Neural progenitor cell (in vitro differentiated cells): ENCODE measurements around the gene SLC9C2. TPM values are rescaled to one million over a fixed set of nuclear protein-coding genes. Genes with fewer than 3 reads are reported as not detected.

Source experiments
- DNase-seq: peaks from one replicate; pipeline ENCODE4 v3.0.0-alpha.2; 2016; ENCODE audit warnings: low spot score
- H2AFZ ChIP-seq: fragments of 200-600 bp; sonication (generic); replicated peaks from 2 replicates; pipeline ENCODE4 v1.6.1; 2016; ENCODE audit warnings: antibody characterized with exemption
- H3F3A ChIP-seq: fragments of 200-600 bp; sonication (generic); 2 replicates; pipeline ENCODE4 v1.6.1; 2016; ENCODE audit warnings: antibody characterized with exemption, low read depth
- H3K27ac ChIP-seq: fragments of 200-600 bp; sonication (generic); 2 replicates; pipeline ENCODE4 v1.5.1; 2016; ENCODE audit warnings: mild to moderate bottlenecking
- H3K27me3 ChIP-seq: fragments of 200-600 bp; sonication (generic); 2 replicates; pipeline ENCODE4 v1.6.1; 2016; ENCODE audit warnings: mild to moderate bottlenecking, moderate library complexity
- H3K36me3 ChIP-seq: fragments of 200-600 bp; sonication (generic); 2 replicates; pipeline ENCODE4 v1.5.1; 2016
- H3K4me1 ChIP-seq: fragments of 200-600 bp; sonication (generic); 2 replicates; pipeline ENCODE4 v1.6.1; 2016; ENCODE audit warnings: mixed run types
- H3K4me2 ChIP-seq: fragments of 200-600 bp; sonication (generic); 2 replicates; pipeline ENCODE4 v1.6.1; 2016
- H3K4me3 ChIP-seq: fragments of 200-600 bp; sonication (generic); 2 replicates; pipeline ENCODE4 v1.5.1; 2016
- H3K79me2 ChIP-seq: fragments of 200-600 bp; sonication (generic); 2 replicates; pipeline ENCODE4 v1.6.1; 2016; ENCODE audit warnings: low read depth
- H3K9ac ChIP-seq: fragments of 200-600 bp; sonication (generic); 2 replicates; pipeline ENCODE4 v1.6.1; 2016
- H3K9me3 ChIP-seq: fragments of 200-600 bp; sonication (generic); 2 replicates; pipeline ENCODE4 v1.5.1; 2016; ENCODE audit warnings: low read depth
- H4K20me1 ChIP-seq: fragments of 200-600 bp; sonication (generic); 2 replicates; pipeline ENCODE4 v1.6.1; 2016; ENCODE audit warnings: low read depth
- H3K27ac Mint-ChIP-seq: 3 replicates; pipeline ENCODE4 v1.8.0; 2021; ENCODE audit warnings: mixed read lengths
- H3K27me3 Mint-ChIP-seq: 2 replicates; pipeline ENCODE4 v1.8.0; 2022; ENCODE audit warnings: low read depth, mild to moderate bottlenecking, inconsistent platforms, moderate library complexity, mixed read lengths; ENCODE audit not compliant: insufficient read depth
- H3K36me3 Mint-ChIP-seq: 3 replicates; pipeline ENCODE4 v1.8.0; 2021; ENCODE audit warnings: mixed read lengths
- H3K4me1 Mint-ChIP-seq: 3 replicates; pipeline ENCODE4 v1.8.0; 2021; ENCODE audit warnings: mixed read lengths
- H3K4me3 Mint-ChIP-seq: 3 replicates; pipeline ENCODE4 v1.8.0; 2021; ENCODE audit warnings: mild to moderate bottlenecking, moderate library complexity, mixed read lengths
- H3K9me3 Mint-ChIP-seq: 3 replicates; pipeline ENCODE4 v1.8.0; 2020; ENCODE audit warnings: mixed read lengths
- EZH2 ChIP-seq: fragments of 200-600 bp; sonication (generic); IDR thresholded peaks from 2 replicates; pipeline ENCODE4 v1.6.1; 2017; ENCODE audit warnings: antibody characterized with exemption, mild to moderate bottlenecking, moderate library complexity
- EZH2phosphoT487 ChIP-seq: fragments of 200-600 bp; sonication (generic); IDR thresholded peaks from 2 replicates; pipeline ENCODE4 v1.6.1; 2017; ENCODE audit warnings: antibody characterized with exemption
- total RNA-seq: library from RNA; depleted of rRNA; stranded (reverse); fragments of >200 nt; gene quantifications from 2 replicates; pipeline ENCODE4 v1.2.3, GENCODE V29; 2015; ENCODE audit warnings: low replicate concordance
- TF ChIP-seq, protein P1 (sequence below): fragments of 200-600 bp; sonication (generic); IDR thresholded peaks from 2 replicates; pipeline ENCODE4 v1.5.1; 2017; ENCODE audit warnings: antibody characterized with exemption, mild to moderate bottlenecking

Gene SLC9C2
- total RNA-seq, 1 donor from 2014 or later: not detected

- peaks cover 15% of the 10 kb centered on the region for H3K36me3 Mint-ChIP-seq
- Histone ChIP-seq H2AFZ (no peak overlapping the region), H3K27ac (no peak overlapping the region), H4K20me1 (peaks cover 15% of the 10 kb centered on the region), H3F3A (peaks cover 4% of the 10 kb centered on the region), H3K9ac (no peak overlapping the region), H3K4me2 (peak overlapping the region; percentile 93), H3K9me3 (peaks cover 7% of the 10 kb centered on the region), H3K4me3 (no peak overlapping the region), H3K4me1 (peaks cover 25% of the 10 kb centered on the region), H3K36me3 (no peaks in the 10 kb centered on the region), H3K79me2 (peaks cover 37% of the 10 kb centered on the region), H3K27me3 (no peaks in the 10 kb centered on the region)
- no peak overlapping the region for H3K27ac Mint-ChIP-seq
- H3K4me1 Mint-ChIP-seq: peaks cover 23% of the 10 kb centered on the region
- no peaks in the 10 kb centered on the region for H3K27me3 Mint-ChIP-seq
- no peak for DNase-seq
- H3K4me3 Mint-ChIP-seq: no peak overlapping the region
- no peak for TF ChIP-seq EZH2phosphoT487
- TF ChIP-seq, protein P1, sequence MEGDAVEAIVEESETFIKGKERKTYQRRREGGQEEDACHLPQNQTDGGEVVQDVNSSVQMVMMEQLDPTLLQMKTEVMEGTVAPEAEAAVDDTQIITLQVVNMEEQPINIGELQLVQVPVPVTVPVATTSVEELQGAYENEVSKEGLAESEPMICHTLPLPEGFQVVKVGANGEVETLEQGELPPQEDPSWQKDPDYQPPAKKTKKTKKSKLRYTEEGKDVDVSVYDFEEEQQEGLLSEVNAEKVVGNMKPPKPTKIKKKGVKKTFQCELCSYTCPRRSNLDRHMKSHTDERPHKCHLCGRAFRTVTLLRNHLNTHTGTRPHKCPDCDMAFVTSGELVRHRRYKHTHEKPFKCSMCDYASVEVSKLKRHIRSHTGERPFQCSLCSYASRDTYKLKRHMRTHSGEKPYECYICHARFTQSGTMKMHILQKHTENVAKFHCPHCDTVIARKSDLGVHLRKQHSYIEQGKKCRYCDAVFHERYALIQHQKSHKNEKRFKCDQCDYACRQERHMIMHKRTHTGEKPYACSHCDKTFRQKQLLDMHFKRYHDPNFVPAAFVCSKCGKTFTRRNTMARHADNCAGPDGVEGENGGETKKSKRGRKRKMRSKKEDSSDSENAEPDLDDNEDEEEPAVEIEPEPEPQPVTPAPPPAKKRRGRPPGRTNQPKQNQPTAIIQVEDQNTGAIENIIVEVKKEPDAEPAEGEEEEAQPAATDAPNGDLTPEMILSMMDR: no peak
- TF ChIP-seq EZH2: no peak
- peaks cover 21% of the 10 kb centered on the region for H3K9me3 Mint-ChIP-seq
Measured at GRCh38 chr1:173474097-173474779, 128.6 kb downstream of the SLC9C2 start.

DNA sequence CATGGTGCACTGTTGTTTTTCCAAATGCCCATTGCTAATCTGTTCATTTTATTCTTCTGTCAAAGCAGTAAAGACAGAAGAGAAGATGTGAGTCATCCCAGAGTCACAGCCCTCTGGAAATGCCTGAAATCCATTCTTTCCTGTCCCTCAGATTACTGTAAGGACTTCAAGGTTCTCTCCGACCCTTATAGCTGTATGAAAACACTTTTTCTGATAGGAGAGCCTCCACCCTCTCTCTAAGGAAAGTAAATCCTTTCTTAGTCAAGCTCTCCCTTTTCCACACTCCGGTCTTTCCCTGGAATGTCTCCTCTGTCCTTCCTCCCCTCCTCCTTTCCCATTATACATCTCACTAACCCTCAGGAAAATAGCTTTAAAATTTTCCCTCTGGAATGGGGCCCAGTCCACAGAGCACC, 129.3 kb downstream of the SLC9C2 start:
- peaks cover 7% of the 10 kb centered on the region for H3K9me3 ChIP-seq
- no peaks in the 10 kb centered on the region for H3K27me3 ChIP-seq
- H3K4me1 ChIP-seq: peaks cover 19% of the 10 kb centered on the region
- H3K4me2 ChIP-seq: no peak overlapping the region
- H3F3A ChIP-seq: peaks cover 4% of the 10 kb centered on the region
- no peaks in the 10 kb centered on the region for H3K36me3 ChIP-seq
- Mint-ChIP-seq H3K36me3 (peaks cover 13% of the 10 kb centered on the region), H3K9me3 (peaks cover 25% of the 10 kb centered on the region), H3K27me3 (no peaks in the 10 kb centered on the region), H3K4me1 (peaks cover 18% of the 10 kb centered on the region), H3K27ac (no peak overlapping the region), H3K4me3 (no peak overlapping the region)
- TF ChIP-seq EZH2phosphoT487: no peak
- TF ChIP-seq EZH2: no peak
- TF ChIP-seq, protein P1: no peak
- H3K27ac ChIP-seq: no peak overlapping the region
- peaks cover 9% of the 10 kb centered on the region for H4K20me1 ChIP-seq
- H3K9ac ChIP-seq: no peak overlapping the region
- peaks cover 30% of the 10 kb centered on the region for H3K79me2 ChIP-seq
- DNase-seq: no peak
- H2AFZ ChIP-seq: no peak overlapping the region
- H3K4me3 ChIP-seq: no peak overlapping the region

GRCh38 chr1:173470608-173471007, 132.3 kb downstream of the SLC9C2 start:
- Mint-ChIP-seq H3K4me1 (peaks cover 9% of the 10 kb centered on the region), H3K4me3 (no peak overlapping the region), H3K36me3 (peaks cover 16% of the 10 kb centered on the region), H3K9me3 (peaks cover 36% of the 10 kb centered on the region), H3K27me3 (no peaks in the 10 kb centered on the region), H3K27ac (no peak overlapping the region)
- no peaks in the 10 kb centered on the region for H3F3A ChIP-seq
- TF ChIP-seq, protein P1: no peak
- no peak for TF ChIP-seq EZH2phosphoT487
- no peak overlapping the region for H2AFZ ChIP-seq
- H3K4me2 ChIP-seq: no peak overlapping the region
- no peaks in the 10 kb centered on the region for H3K27me3 ChIP-seq
- H4K20me1 ChIP-seq: no peaks in the 10 kb centered on the region
- H3K27ac ChIP-seq: no peak overlapping the region
- H3K36me3 ChIP-seq: no peaks in the 10 kb centered on the region
- DNase-seq: no peak
- H3K79me2 ChIP-seq: peaks cover 4% of the 10 kb centered on the region
- no peak overlapping the region for H3K9ac ChIP-seq
- H3K4me3 ChIP-seq: no peak overlapping the region
- peaks cover 9% of the 10 kb centered on the region for H3K4me1 ChIP-seq
- peaks cover 7% of the 10 kb centered on the region for H3K9me3 ChIP-seq
